ENCODE data around the gene UGT1A10.

GRCh38 chr2:233707940-233708644, 71.8 kb downstream of the UGT1A10 start:
- TF ChIP-seq CTCF (IDR thresholded peaks at IDR 0.05): no peak
- TF ChIP-seq POLR2A (IDR thresholded peaks at IDR 0.05): no peak
